GM18520 (cell line): Measurements from ENCODE around the gene C19orf85.

Source experiments
- ATAC-seq: cut with Tn5 transposase; IDR thresholded peaks from one replicate; pipeline ENCODE4 v1.9.1; 2021; ENCODE audit not compliant: unreplicated experiment

Gene C19orf85

GRCh38 chr19:55489711-55490477 lies 25.3 kb upstream of the C19orf85 start:
- ATAC-seq, result no peak

GRCh38 chr19:55488986-55489710 lies 24.6 kb upstream of the C19orf85 start:
- no peak for ATAC-seq

DNA sequence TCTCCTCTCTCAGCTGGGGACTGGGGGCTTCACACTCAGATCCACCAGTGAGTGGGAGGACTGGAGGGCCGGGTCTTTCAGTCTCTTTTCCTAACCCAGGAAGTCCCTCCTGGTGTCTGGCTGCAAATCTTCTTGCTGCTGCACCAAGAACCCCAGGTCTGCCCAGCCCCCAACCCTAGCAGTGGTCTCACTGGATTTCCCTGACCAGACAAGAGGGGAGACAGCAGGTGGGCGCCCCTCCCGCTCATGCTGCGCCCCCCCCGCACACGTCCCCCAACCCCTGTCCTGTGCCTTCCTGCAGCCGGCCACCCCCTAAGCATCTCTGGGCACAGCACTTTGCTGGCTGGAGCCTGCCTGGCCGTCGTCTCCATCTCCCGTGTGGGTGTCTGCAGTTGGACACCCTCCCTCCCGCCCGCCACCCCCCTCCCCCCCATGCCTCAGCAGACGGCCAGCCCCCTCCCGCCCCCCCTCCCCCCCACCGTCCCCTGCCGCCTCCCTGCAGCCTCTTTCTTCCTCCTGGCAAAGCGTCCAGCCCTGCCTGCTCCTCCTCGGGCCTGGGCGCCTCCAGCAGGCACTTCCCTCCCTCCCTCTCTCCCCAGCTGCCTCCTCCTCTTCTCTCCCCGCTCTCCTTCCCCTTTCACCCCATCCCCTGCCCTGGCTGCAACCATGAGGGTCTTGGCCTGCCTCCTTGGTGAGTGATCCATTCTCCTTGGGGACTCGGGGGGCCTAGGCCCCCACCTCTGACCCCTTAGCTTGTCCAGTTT lies 23.6 kb upstream of the C19orf85 start, which contains the start of gene SSC5D:
SSC5D (plus strand) TSS at position 513 of the 764 bp plus-strand sequence; CDS start at position 667, 154 bp downstream.
- ATAC-seq, result no peak

DNA sequence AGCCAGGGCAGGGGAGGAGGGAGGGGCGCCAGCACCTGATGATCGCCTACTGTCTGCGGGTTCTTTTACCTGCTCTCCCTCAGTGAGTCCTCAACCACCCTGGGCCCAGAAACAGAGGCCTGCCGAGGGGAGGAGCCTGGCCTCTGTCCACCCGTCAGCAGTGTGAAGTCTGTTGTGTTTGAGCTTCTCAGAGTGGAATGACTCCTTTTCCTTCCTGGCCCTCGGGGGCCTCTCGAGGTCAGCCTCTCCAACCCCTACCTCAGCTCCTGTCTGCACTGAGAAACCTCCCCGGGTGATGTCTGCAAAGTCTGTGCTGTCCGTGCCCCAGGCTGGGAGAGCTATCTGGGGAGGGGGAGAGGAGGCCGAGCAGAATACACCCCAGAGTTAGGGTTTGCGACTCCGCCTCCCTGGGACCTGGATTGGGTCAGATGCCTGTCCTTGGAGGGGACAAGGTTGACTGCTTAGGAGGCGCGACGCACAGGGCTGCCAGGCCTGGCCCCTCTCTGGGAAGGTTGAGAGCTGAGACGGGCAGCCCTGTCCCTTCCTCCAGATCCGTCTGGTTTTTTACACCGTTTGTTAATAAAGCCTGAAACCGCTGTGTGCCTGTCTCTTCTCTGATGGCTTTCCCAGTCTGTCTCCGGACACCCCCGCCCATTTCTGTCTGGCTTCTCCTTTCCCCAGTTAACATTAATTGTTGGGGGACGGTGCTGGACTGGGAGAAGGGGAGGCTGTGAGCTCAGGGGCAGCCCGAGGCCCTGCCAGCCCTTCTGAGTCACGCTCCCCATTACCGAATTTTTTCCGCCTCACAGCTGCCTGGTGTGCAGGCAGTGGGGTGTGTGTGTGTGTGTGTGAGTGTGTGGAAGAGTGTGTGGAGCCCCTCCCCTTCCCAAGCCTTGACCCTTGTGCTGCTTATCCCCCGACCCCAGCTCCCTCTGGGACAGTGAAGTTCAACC lies 22.7 kb upstream of the C19orf85 start:
- no peak for ATAC-seq

DNA sequence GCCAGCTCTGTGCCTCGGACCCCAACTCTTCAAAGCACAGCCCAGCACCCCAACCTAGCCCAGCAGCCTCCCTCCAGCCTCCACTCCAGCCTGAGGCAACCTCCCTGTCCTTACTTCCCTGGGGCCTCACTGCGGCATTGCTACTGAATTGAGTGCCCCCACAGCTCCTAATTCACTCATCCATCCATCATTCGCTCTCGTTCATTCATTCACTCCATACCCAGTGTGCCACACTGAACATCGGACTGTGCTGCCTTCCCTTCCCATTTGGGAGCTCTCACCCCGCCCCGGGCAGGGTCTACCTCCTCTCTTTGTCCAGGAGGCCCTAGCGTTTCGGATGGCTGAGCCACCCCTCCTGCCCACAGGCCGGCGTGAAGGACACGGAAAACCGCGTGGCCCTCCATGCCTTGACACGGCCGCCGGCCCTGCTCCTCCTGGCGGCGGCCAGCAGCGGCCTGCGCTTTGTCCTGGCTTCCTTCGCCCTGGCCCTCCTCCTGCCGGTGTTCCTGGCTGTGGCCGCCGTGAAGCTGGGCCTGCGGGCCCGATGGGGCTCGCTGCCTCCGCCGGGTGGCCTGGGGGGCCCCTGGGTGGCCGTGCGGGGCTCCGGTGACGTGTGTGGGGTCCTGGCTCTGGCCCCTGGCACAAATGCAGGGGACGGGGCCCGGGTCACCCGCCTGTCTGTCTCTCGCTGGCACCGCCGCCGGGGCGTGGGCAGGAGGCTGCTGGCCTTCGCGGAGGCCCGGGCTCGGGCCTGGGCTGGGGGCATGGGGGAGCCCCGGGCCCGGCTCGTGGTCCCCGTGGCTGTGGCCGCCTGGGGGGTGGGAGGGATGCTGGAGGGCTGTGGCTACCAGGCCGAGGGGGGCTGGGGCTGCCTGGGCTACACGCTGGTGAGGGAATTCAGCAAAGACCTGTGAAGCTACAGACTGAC lies 21.8 kb upstream of the C19orf85 start:
- ATAC-seq, result no peak

- ATAC-seq, result no peak
Measured at GRCh38 chr19:55485439-55486011, 21.0 kb upstream of the C19orf85 start.

DNA sequence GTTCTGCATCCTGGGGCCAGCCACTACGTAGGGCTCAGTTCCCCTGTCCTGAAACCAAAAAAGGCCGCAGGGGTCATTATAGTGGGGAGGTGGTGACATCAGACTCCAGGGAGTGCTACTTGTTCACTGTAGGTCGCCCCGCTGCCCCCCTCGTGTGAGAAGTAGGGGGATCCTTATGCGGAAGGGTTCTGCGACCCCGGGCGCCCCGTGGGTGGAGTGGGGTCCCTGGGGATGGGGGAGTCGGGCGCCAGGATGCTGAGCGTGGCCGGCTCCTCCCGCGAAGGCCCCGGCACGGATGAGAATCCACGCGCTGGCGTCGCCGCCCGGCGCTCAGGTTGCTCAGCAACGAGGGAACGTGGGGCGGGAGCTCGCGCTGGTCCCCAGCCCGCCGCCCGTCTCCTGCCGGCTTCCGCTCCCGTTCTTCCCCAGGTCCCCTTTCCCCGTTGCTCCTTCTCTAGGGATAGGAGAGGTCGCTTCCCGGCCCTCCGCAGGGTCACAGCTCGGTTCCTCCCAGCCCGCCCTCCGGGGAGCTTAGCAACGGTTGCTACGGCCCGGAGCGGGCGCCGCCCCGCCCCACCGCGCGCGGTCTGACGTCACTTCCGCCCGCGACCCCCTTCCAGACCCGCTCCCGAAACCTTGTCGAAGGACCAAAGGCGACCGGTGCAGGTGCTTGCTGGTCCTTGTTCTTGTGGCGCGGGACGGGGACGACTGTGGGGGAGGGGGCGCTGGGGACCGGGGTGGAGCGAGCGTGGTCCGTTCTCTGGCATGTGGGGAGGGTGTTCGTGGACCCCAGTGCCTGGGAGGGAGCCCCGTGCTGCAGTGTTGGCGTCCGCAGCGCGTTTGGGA lies 20.3 kb upstream of the C19orf85 start, which contains the start of gene NAT14:
NAT14 (plus strand) TSS at position 596 of the 846 bp plus-strand sequence. CDS start 521 bp downstream, outside the sequence.
- no peak for ATAC-seq

- no peak for ATAC-seq
Measured at GRCh38 chr19:55483706-55484592, 19.4 kb upstream of the C19orf85 start.

DNA sequence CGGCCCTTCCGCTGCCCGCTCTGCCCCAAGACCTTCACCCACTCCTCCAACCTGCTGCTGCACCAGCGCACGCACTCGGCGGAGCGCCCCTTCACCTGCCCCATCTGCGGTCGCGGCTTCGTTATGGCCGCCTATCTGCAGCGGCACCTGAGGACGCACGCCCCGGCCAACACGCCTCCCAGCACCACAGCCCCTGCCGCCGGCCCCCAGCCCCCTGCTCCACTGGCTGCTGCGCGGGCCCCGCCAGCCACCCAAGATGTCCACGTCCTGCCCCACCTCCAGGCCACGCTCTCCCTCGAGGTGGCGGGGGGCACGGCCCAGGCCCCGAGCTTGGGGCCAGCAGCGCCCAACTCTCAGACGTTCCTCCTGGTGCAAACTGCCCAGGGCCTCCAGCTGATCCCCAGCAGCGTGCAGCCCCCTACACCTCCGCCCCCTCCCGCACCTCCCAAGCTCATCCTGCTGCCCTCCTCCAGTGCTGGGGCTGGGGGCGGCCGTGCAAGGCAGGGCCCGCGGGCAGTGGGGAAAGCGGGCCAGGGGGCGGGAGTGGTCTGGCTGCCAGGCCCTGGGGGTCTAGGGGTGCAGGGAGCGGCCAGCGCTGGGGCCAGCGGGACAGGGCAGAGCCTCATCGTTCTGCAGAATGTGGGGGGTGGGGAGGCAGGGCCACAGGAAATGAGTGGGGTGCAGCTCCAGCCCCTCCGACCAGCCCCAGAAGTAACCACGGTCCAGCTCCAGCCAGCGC lies 18.6 kb upstream of the C19orf85 start:
- ATAC-seq, result no peak

DNA sequence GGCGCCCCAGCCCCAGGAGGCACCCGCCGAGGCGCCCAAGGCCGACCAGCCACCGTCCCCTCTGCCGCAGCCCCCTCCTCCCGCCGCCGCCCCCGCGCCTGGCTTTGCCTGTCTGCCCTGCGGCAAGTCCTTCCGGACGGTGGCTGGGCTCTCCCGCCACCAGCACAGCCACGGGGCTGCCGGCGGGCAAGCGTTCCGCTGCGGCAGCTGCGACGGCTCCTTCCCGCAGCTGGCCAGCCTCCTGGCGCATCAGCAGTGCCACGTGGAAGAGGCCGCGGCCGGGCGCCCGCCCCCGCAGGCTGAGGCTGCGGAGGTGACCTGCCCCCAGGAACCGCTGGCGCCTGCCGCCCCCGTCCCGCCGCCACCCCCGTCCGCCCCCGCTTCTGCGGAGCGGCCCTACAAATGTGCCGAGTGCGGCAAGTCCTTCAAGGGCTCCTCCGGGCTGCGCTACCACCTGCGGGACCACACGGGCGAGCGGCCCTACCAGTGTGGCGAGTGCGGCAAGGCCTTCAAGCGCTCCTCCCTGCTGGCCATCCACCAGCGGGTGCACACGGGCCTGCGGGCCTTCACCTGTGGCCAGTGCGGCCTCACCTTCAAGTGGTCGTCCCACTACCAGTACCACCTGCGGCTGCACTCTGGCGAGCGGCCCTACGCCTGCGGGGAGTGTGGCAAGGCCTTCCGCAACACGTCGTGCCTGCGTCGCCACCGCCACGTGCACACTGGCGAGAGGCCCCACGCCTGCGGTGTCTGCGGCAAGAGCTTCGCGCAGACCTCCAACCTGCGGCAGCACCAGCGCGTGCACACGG lies 17.8 kb upstream of the C19orf85 start:
- no peak for ATAC-seq

DNA sequence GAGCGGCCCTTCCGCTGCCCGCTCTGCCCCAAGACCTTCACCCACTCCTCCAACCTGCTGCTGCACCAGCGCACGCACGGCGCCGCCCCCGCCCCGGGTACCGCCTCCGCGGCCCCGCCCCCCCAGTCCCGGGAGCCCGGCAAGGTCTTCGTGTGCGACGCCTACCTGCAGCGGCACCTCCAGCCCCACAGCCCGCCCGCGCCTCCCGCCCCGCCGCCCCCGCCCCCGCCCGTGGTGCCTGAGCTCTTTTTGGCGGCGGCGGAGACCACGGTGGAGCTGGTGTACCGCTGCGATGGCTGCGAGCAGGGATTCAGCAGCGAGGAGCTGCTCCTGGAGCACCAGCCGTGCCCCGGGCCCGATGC lies 17.2 kb upstream of the C19orf85 start:
- ATAC-seq, result no peak

GRCh38 chr19:55481148-55481793 lies 16.7 kb upstream of the C19orf85 start:
- ATAC-seq, result no peak

GRCh38 chr19:55479451-55480230 lies 15.1 kb upstream of the C19orf85 start:
- ATAC-seq, result no peak

GRCh38 chr19:55479045-55479444 lies 14.5 kb upstream of the C19orf85 start:
- no peak for ATAC-seq
